K562 (cell line): ENCODE measurements around the gene UGT2A2. TPM values are rescaled to one million over a fixed set of nuclear protein-coding genes. Genes with fewer than 3 reads are reported as not detected.

Experiments
- ATAC-seq: fragments of 200-7000 bp; cut with Tn5 transposase; 3 replicates; pipeline ENCODE4 v1.9.1; 2020; ENCODE audit warnings: moderate library complexity
- BruUV-seq: library from RNA; stranded (reverse); fragments of 400-500 nt; replicated peaks from 2 replicates; lab custom pipeline; 2021; lab: Mats Ljungman, UMichigan
- CTCF ChIA-PET: fragments of 300-600 bp; formaldehyde crosslinking; extraction: SDS; loops from one replicate; lab custom pipeline; 2021; ENCODE audit warnings: low intra/inter-chr PET ratio; lab: Yijun Ruan, JAX
- POLR2A ChIA-PET: fragments of 300-600, 350-650 bp; sonication (Branson Sonifier 250); formaldehyde crosslinking; extraction: SDS; loops from one replicate; lab custom pipeline; 2021; ENCODE audit warnings: antibody characterized with exemption, inconsistent platforms; lab: Yijun Ruan, JAX
- DNase-seq, 4 experiments: peaks; one replicate each; pipeline versions ENCODE4 v3.0.0 to v3.0.0-alpha.2; 2011 to 2018; ENCODE audit warnings: low spot score in 3 of 4, mixed read lengths in 3 of 4; ENCODE audit errors: extremely low read depth in 1 of 4
- FAIRE-seq: peaks from 2 replicates; lab custom pipeline; 2011; peaks lifted over from hg19 to GRCh38; lab: Jason Lieb, UNC
- H2AFZ ChIP-seq: 2 replicates; pipeline ENCODE4 v1.6.0; 2011; ENCODE audit warnings: low read depth, low read length, control low read depth, inconsistent platforms
- H3K27ac ChIP-seq: fragments of 200-600 bp; 3 replicates; pipeline ENCODE4 v1.8.0; 2011; ENCODE audit warnings: low read depth, mild to moderate bottlenecking, control low read depth, inconsistent platforms, low read length, moderate library complexity, mixed read lengths; ENCODE audit errors: extremely low read depth
- H3K27me3 ChIP-seq, 2 experiments: fragments of 300-600 bp in 1 of 2; 2 replicates in 1 of 2; 3 replicates in 1 of 2; pipeline versions ENCODE4 v1.6.0 to v1.8.0; 2011; ENCODE audit warnings: inconsistent platforms in 2 of 2, low read length in 2 of 2, mild to moderate bottlenecking in 1 of 2, mixed read lengths in 1 of 2, moderate library complexity in 1 of 2; ENCODE audit not compliant: control insufficient read depth in 2 of 2, insufficient read depth in 2 of 2
- H3K36me3 ChIP-seq: fragments of 300-600 bp; 3 replicates; pipeline ENCODE4 v1.8.0; 2011; ENCODE audit warnings: mild to moderate bottlenecking, low read length, inconsistent platforms; ENCODE audit not compliant: control insufficient read depth, insufficient read depth
- H3K4me1 ChIP-seq, 2 experiments: fragments of 200-600 bp in 1 of 2; replicated peaks in 1 of 2; 2 replicates in 1 of 2; 3 replicates in 1 of 2; pipeline versions ENCODE4 v1.5.1 to v1.8.0; 2011; ENCODE audit warnings: inconsistent platforms in 2 of 2, low read length in 2 of 2, mild to moderate bottlenecking in 1 of 2, mixed read lengths in 1 of 2, moderate library complexity in 1 of 2; ENCODE audit not compliant: control insufficient read depth in 2 of 2, insufficient read depth in 2 of 2
- H3K4me2 ChIP-seq: 2 replicates; pipeline ENCODE4 v1.6.1; 2011; ENCODE audit warnings: low read length, control low read depth, inconsistent platforms, mixed read lengths; ENCODE audit not compliant: insufficient read depth
- H3K4me3 ChIP-seq: fragments of 200-600 bp; sonication (generic), shearing (Covaris generic); 2 replicates; pipeline ENCODE4 v1.5.1; 2016; ENCODE audit warnings: control low read depth, inconsistent platforms
- H3K79me2 ChIP-seq: fragments of 200-600 bp; 3 replicates; pipeline ENCODE4 v1.8.0; 2011; ENCODE audit warnings: low read length, inconsistent platforms; ENCODE audit not compliant: control insufficient read depth, insufficient read depth
- H3K9ac ChIP-seq, 2 experiments: 2 replicates each; pipeline versions ENCODE4 v1.6.0 to v1.6.1; 2011; ENCODE audit warnings: low read depth in 2 of 2, low read length in 2 of 2, control low read depth in 1 of 2, inconsistent platforms in 1 of 2, mild to moderate bottlenecking in 1 of 2, mixed read lengths in 1 of 2; ENCODE audit not compliant: insufficient read depth in 1 of 2
- H3K9me1 ChIP-seq: one replicate; pipeline ENCODE4 v1.6.0; 2011; ENCODE audit warnings: inconsistent platforms, mild to moderate bottlenecking, low read length, moderate library complexity; ENCODE audit not compliant: control insufficient read depth, insufficient read depth
- H3K9me3 ChIP-seq: replicated peaks from 2 replicates; pipeline ENCODE4 v1.5.1; 2011; ENCODE audit warnings: low read depth, low read length, inconsistent platforms; ENCODE audit not compliant: control insufficient read depth, insufficient read depth
- H4K20me1 ChIP-seq: replicated peaks from 2 replicates; pipeline ENCODE4 v1.6.1; 2011; ENCODE audit warnings: low read length, inconsistent platforms, mixed read lengths; ENCODE audit not compliant: control insufficient read depth, insufficient read depth
- AFF1 ChIP-seq, 2 experiments: fragments of 450-650 bp; IDR thresholded peaks; 2 replicates each; pipeline ENCODE4 v1.6.1; 2018; ENCODE audit warnings: mild to moderate bottlenecking in 2 of 2, low read depth in 1 of 2; ENCODE audit not compliant: partially characterized antibody in 2 of 2
- CTCFL ChIP-seq: IDR thresholded peaks from 2 replicates; pipeline ENCODE4 v1.6.1; 2011; ENCODE audit warnings: borderline replicate concordance, low read depth, mild to moderate bottlenecking, moderate library complexity, low read length; ENCODE audit not compliant: insufficient read depth, poor library complexity, severe bottlenecking
- HIVEP1 ChIP-seq: fragments of 250-450 bp; sonication (Bioruptor Pico); IDR thresholded peaks from 2 replicates; pipeline ENCODE4 v1.4.0; 2020; ENCODE audit warnings: mild to moderate bottlenecking
- MAZ ChIP-seq, 2 experiments: fragments of 450-650 bp in 1 of 2; sonication (generic) in 1 of 2; formaldehyde crosslinking; IDR thresholded peaks in 1 of 2; conservative IDR thresholded peaks in 1 of 2; 2 replicates each; pipeline versions ENCODE4 v1.4.0 to v1.5.0; 2020; ENCODE audit warnings: mild to moderate bottlenecking in 1 of 2, missing genetic modification reagents in 1 of 2
- ZNF318 ChIP-seq, 2 experiments: fragments of 450-650 bp; IDR thresholded peaks; 2 replicates each; pipeline ENCODE4 v1.6.1; 2016; ENCODE audit warnings: mild to moderate bottlenecking in 2 of 2, borderline replicate concordance in 1 of 2, low read depth in 1 of 2, moderate library complexity in 1 of 2
- WGBS: fragments of 100-300 bp; shearing (Covaris generic); methylation state at CpG from one replicate; pipeline ENCODE4 v1.1.6; 2016; ENCODE audit warnings: low coverage, mixed read lengths; ENCODE audit not compliant: insufficient coverage; ENCODE audit errors: missing lambda C conversion rate; 5-methylcytosine and 5-hydroxymethylcytosine counted together
- in situ Hi-C: fragments of 300-500 bp; cut with MboI; formaldehyde crosslinking; loops from 4 replicates; pipeline ENCODE4 v1.15.0; 2018; ENCODE audit warnings: inconsistent platforms, mixed read lengths
- intact Hi-C: fragments of 100-400 bp; cut with micrococcal nuclease; formaldehyde crosslinking; loops from 2 replicates; pipeline ENCODE4 v1.14.2; 2022
- polyA plus RNA-seq, 8 experiments: library from polyadenylated mRNA; depleted of rRNA in 4 of 8; stranded (reverse) in 5 of 8; unstranded in 3 of 8; fragments of >200 nt; fragmentation: Nextera tagmentation in 2 of 8; fragmentation: Illumina TruSeq in 1 of 8; extraction: Ambion mirVana in 2 of 8; extraction: Trizol in 1 of 8; gene quantifications; 2 replicates each; pipeline versions ENCODE4 v1.2.1 to v1.2.3, GENCODE V29; 2011 to 2014; ENCODE audit warnings: inconsistent platforms in 1 of 8, missing spikeins in 1 of 8
- total RNA-seq, 7 experiments: library from RNA; depleted of rRNA in 6 of 7; stranded (reverse); fragments of >200 nt in 6 of 7; fragmentation: Illumina TruSeq in 2 of 7; extraction: Trizol in 2 of 7; gene quantifications; 2 replicates each; pipeline versions ENCODE4 v1.2.1 to v1.2.3, GENCODE V29; 2011 to 2021; ENCODE audit warnings: low replicate concordance in 1 of 7

Gene UGT2A2
- total and polyA plus RNA-seq, 9 of the 15 experiments (the other 6 are each of a cell fraction or from before 2014, with no cell fraction given) = not detected

- ChIA-PET CTCF (no interaction called here), POLR2A (interaction anchor here (1.6 kb wide), 1 partner anchor 8 kb away, joined by 4 read pairs; no protein-coding TSS in a partner anchor)
- in situ Hi-C loops (no loop called here), intact Hi-C loops (no loop called here)
- 7% methylated on average over 22 of the region's 24 CpGs for WGBS
- DNase-seq (no peak), ATAC-seq (no peak), FAIRE-seq (no peak)
- no peak overlapping the region for H3K4me2 ChIP-seq
- no TSS peak for BruUV-seq
- H3K4me3 ChIP-seq = no peak overlapping the region
- H3K9me1 ChIP-seq = no peaks in the 10 kb centered on the region
- no peaks in the 10 kb centered on the region for H3K4me1 ChIP-seq
- H4K20me1 ChIP-seq = no peaks in the 10 kb centered on the region
- H3K27ac ChIP-seq = no peak overlapping the region
- H3K27me3 ChIP-seq = no peaks in the 10 kb centered on the region
- no peaks in the 10 kb centered on the region for H3K79me2 ChIP-seq
- H3K9ac ChIP-seq = no peak overlapping the region
- H2AFZ ChIP-seq = no peak overlapping the region
- H3K9me3 ChIP-seq = 0 out of 2 replicates have a peak, but pooled peaks cover 2% of the 10 kb centered on the region
- no peaks in the 10 kb centered on the region for H3K36me3 ChIP-seq
- TF ChIP-seq HIVEP1 (CRISPR knock-in tag) (no peak), MAZ (CRISPR knock-in tag; conservative IDR thresholded peaks at IDR 0.05 in 1 of 2, IDR thresholded peaks at IDR 0.05 in 1 of 2) (no peak), AFF1 (IDR thresholded peaks at IDR 0.05; ENCODE audit: low read depth in 1 of 2, partially characterized antibody in 2 of 2) (no peak), CTCFL (no peak), ZNF318 (IDR thresholded peaks at IDR 0.05; ENCODE audit: borderline replicate concordance in 1 of 2, low read depth in 1 of 2) (no peak)
Measured at GRCh38 chr4:69576251-69576877, 63.1 kb downstream of the UGT2A2 start.
